SK-N-MC (cell line): ENCODE measurements around the gene MACROD2.

Source experiments
- EZH2 ChIP-seq: fragments of 200-600 bp; sonication (generic); IDR thresholded peaks from one replicate; pipeline ENCODE4 v1.6.1; 2017; ENCODE audit warnings: antibody characterized with exemption
- POLR2AphosphoS5 ChIP-seq: IDR thresholded peaks from 2 replicates; pipeline ENCODE4 v1.6.1; 2012; ENCODE audit warnings: mild to moderate bottlenecking, low read depth, low read length, borderline replicate concordance

DNA sequence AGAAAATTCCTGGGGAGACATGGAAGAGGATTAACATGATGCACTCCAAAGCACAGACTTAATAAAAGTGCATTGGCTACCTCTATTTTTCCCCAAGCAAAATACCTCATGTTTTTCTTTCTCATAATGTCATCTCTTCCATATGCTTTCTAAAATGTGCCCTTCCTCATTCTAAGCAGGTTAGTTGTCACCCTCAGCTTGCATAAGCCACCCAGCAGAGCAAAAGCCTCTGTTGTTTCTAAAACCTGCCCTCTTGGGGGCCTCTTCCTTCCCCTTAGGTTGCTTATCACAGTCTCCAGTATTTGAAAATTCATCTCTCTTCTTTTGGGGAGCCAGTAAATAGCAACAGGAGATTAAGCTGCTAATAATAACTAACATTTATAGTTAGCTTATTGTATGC is 525.7 kb downstream of the MACROD2 start:
- TF ChIP-seq EZH2, result no peak
- no peak for TF ChIP-seq POLR2AphosphoS5
